Right lobe of liver (tissue), 6 donors: ENCODE data around the gene SH3RF1. TPM values are rescaled to one million over a fixed set of nuclear protein-coding genes. Genes with fewer than 3 reads are reported as not detected.

Experiments used
- ATAC-seq, 4 donors: fragments of 200-7000 bp; cut with Tn5 transposase; one replicate each; pipeline ENCODE4 v1.9.1; 2020; ENCODE audit warnings: mild to moderate bottlenecking in 4 of 4, moderate library complexity in 4 of 4
- DNase-seq, 3 donors: peaks; one replicate each; pipeline ENCODE4 v3.0.0-alpha.2; 2020
- H3K27ac ChIP-seq, 3 donors: fragments of 200-600 bp; one replicate each; pipeline ENCODE4 v1.8.0; 2022
- H3K27me3 ChIP-seq, 2 donors: fragments of 200-600 bp; one replicate each; pipeline ENCODE4 v1.8.0; 2022
- H3K36me3 ChIP-seq, 4 donors: fragments of 200-600 bp; sonication (generic) in 1 of 4; one replicate each; pipeline versions ENCODE4 v1.5.1 to v1.8.0; 2017 to 2022; ENCODE audit warnings: control low read depth in 1 of 4
- H3K4me1 ChIP-seq, 4 donors: fragments of 200-600 bp; sonication (generic) in 1 of 4; one replicate each; pipeline versions ENCODE4 v1.5.1 to v1.8.0; 2017 to 2022; ENCODE audit warnings: control low read depth in 1 of 4
- H3K4me3 ChIP-seq, 3 donors: fragments of 200-600 bp; one replicate each; pipeline ENCODE4 v1.8.0; 2022
- H3K9me3 ChIP-seq, 4 donors: fragments of 200-600 bp; sonication (generic) in 1 of 4; one replicate each; pipeline versions ENCODE4 v1.5.1 to v1.8.0; 2017 to 2022; ENCODE audit warnings: control low read depth in 1 of 4
- CTCF ChIP-seq, 4 donors: fragments of 200-600 bp in 3 of 4; fragments of 450-650 bp in 1 of 4; IDR thresholded peaks; one replicate each; pipeline versions ENCODE4 v1.5.1 to v1.8.0; 2016 to 2022; ENCODE audit warnings: antibody characterized with exemption in 4 of 4, mild to moderate bottlenecking in 2 of 4
- POLR2A ChIP-seq: fragments of 450-650 bp; IDR thresholded peaks from one replicate; pipeline ENCODE4 v1.6.1; 2017; ENCODE audit warnings: antibody characterized with exemption, mild to moderate bottlenecking
- WGBS: methylation state at CpG from one replicate; pipeline ENCODE4 v1.1.6; 2018; ENCODE audit warnings: low coverage, low lambda C conversion rate; ENCODE audit not compliant: insufficient coverage; ENCODE audit errors: missing lambda C conversion rate; 5-methylcytosine and 5-hydroxymethylcytosine counted together
- intact Hi-C, 2 donors: fragments of 100-400 bp; cut with DNase I; formaldehyde crosslinking; loops; one replicate each; pipeline versions ENCODE4 v1.11.2 to v1.14.1; 2022
- total RNA-seq, 6 experiments: library from RNA; depleted of rRNA in 2 of 6; stranded (reverse); fragments of >200 nt in 2 of 6; fragmentation: NEBNext Ultra II Directional in 3 of 6; extraction: Animal tissue kit (Norgen Biotek cat#: 25700) in 3 of 6; gene quantifications; one replicate each; pipeline versions ENCODE4 v1.1.0 to v1.2.4, GENCODE V29; 2016 to 2023
- donor health status: DM: no; HTN: yes; CAD: no.
- donor health status: DM: no; HTN: no; CAD: no.
- donor health status: DM: no; HTN: no; CAD: no.
- donor health status: DM: no; HTN: yes; CAD: no.
- donor health status: DM: no; HTN: yes; CAD: no.

SH3RF1 gene
- total RNA-seq, 6 experiments from 2014 or later = 5.5 to 11.0 (median 7.3) TPM

- Histone ChIP-seq H3K27ac (peak overlapping the region in 1 of 3 donors; percentile 8), H3K9me3 (no peaks in the 10 kb centered on the region), H3K36me3 (peaks cover 0 to 10% (median 0%) of the 10 kb centered on the region in 4 donors), H3K4me3 (no peak overlapping the region), H3K4me1 (peaks cover 0 to 39% (median 0%) of the 10 kb centered on the region in 4 donors), H3K27me3 (no peaks in the 10 kb centered on the region)
- no peak for ATAC-seq
- intact Hi-C loops = no loop called here
- TF ChIP-seq CTCF (IDR thresholded peaks at IDR 0.05) = no peak
- no peak for TF ChIP-seq POLR2A
- WGBS = 91% methylated on average over 7 of the region's 7 CpGs
- no peak for DNase-seq
Measured at GRCh38 chr4:169136330-169136729, 134.4 kb downstream of the SH3RF1 start.

- no peaks in the 10 kb centered on the region for H3K9me3 ChIP-seq
- no peak overlapping the region for H3K4me3 ChIP-seq
- peaks cover 0 to 10% (median 0%) of the 10 kb centered on the region in 4 donors for H3K36me3 ChIP-seq
- peak overlapping the region in 1 of 3 donors; percentile 14 for H3K27ac ChIP-seq
- TF ChIP-seq POLR2A (no peak), CTCF (IDR thresholded peaks at IDR 0.05) (no peak)
- H3K27me3 ChIP-seq = no peaks in the 10 kb centered on the region
- ATAC-seq (no peak), DNase-seq (no peak)
- intact Hi-C loops = no loop called here
- WGBS = 85% methylated on average over 2 of the region's 2 CpGs
- peaks cover 0 to 39% (median 0%) of the 10 kb centered on the region in 4 donors for H3K4me1 ChIP-seq
Measured at GRCh38 chr4:169135776-169136175, 135.0 kb downstream of the SH3RF1 start.

- TF ChIP-seq POLR2A = no peak
- no peak for TF ChIP-seq CTCF (IDR thresholded peaks at IDR 0.05)
- intact Hi-C loops = no loop called here
- peaks cover 0 to 10% (median 0%) of the 10 kb centered on the region in 4 donors for H3K36me3 ChIP-seq
Measured at GRCh38 chr4:169133932-169134331, 136.8 kb downstream of the SH3RF1 start.

GRCh38 chr4:169132561-169133305 lies 138.0 kb downstream of the SH3RF1 start:
- Histone ChIP-seq H3K4me1 (peaks cover 0 to 61% (median 7%) of the 10 kb centered on the region in 4 donors), H3K27me3 (no peaks in the 10 kb centered on the region), H3K27ac (peak overlapping the region in 1 of 3 donors; percentile 75), H3K36me3 (peaks cover 0 to 10% (median 0%) of the 10 kb centered on the region in 4 donors), H3K9me3 (no peaks in the 10 kb centered on the region), H3K4me3 (no peak overlapping the region)
- ATAC-seq = no peak
- intact Hi-C loops = no loop called here
- TF ChIP-seq CTCF (IDR thresholded peaks at IDR 0.05) (no peak), POLR2A (no peak)
- no peak for DNase-seq
- WGBS = 100% methylated on average over 1 of the region's 3 CpGs

More at GRCh38 chr4:169133932-169134331, 136.8 kb downstream of the SH3RF1 start:
- Histone ChIP-seq H3K27ac (peak overlapping the region in 2 of 3 donors; percentile 45 to 75), H3K27me3 (no peaks in the 10 kb centered on the region), H3K4me3 (no peak overlapping the region), H3K4me1 (peaks cover 0 to 49% (median 2%) of the 10 kb centered on the region in 4 donors), H3K9me3 (no peaks in the 10 kb centered on the region)
- 17% methylated on average over 2 of the region's 3 CpGs for WGBS
- peak; percentile 73 to 83 (median 78) for ATAC-seq
- DNase-seq = peak in 2 of 3 donors; percentile 52 to 56
